K562 (cell line): ENCODE data around the gene GRK3. TPM values are rescaled to one million over a fixed set of nuclear protein-coding genes. Genes with fewer than 3 reads are reported as not detected.

Experiments
- ATAC-seq: fragments of 200-7000 bp; cut with Tn5 transposase; 3 replicates; pipeline ENCODE4 v1.9.1; 2020; ENCODE audit warnings: moderate library complexity
- BruUV-seq: library from RNA; stranded (reverse); fragments of 400-500 nt; replicated peaks from 2 replicates; lab custom pipeline; 2021; lab: Mats Ljungman, UMichigan
- CTCF ChIA-PET: fragments of 300-600 bp; formaldehyde crosslinking; extraction: SDS; loops from one replicate; lab custom pipeline; 2021; ENCODE audit warnings: low intra/inter-chr PET ratio; lab: Yijun Ruan, JAX
- POLR2A ChIA-PET: fragments of 300-600, 350-650 bp; sonication (Branson Sonifier 250); formaldehyde crosslinking; extraction: SDS; loops from one replicate; lab custom pipeline; 2021; ENCODE audit warnings: antibody characterized with exemption, inconsistent platforms; lab: Yijun Ruan, JAX
- DNase-seq, 4 experiments: peaks; one replicate each; pipeline versions ENCODE4 v3.0.0 to v3.0.0-alpha.2; 2011 to 2018; ENCODE audit warnings: low spot score in 3 of 4, mixed read lengths in 3 of 4; ENCODE audit errors: extremely low read depth in 1 of 4
- FAIRE-seq: peaks from 2 replicates; lab custom pipeline; 2011; peaks lifted over from hg19 to GRCh38; lab: Jason Lieb, UNC
- H2AFZ ChIP-seq: 2 replicates; pipeline ENCODE4 v1.6.0; 2011; ENCODE audit warnings: low read depth, low read length, control low read depth, inconsistent platforms
- H3K27ac ChIP-seq: fragments of 200-600 bp; 3 replicates; pipeline ENCODE4 v1.8.0; 2011; ENCODE audit warnings: low read depth, mild to moderate bottlenecking, control low read depth, inconsistent platforms, low read length, moderate library complexity, mixed read lengths; ENCODE audit errors: extremely low read depth
- H3K27me3 ChIP-seq, 2 experiments: fragments of 300-600 bp in 1 of 2; 2 replicates in 1 of 2; 3 replicates in 1 of 2; pipeline versions ENCODE4 v1.6.0 to v1.8.0; 2011; ENCODE audit warnings: inconsistent platforms in 2 of 2, low read length in 2 of 2, mild to moderate bottlenecking in 1 of 2, mixed read lengths in 1 of 2, moderate library complexity in 1 of 2; ENCODE audit not compliant: control insufficient read depth in 2 of 2, insufficient read depth in 2 of 2
- H3K36me3 ChIP-seq: fragments of 300-600 bp; 3 replicates; pipeline ENCODE4 v1.8.0; 2011; ENCODE audit warnings: mild to moderate bottlenecking, low read length, inconsistent platforms; ENCODE audit not compliant: control insufficient read depth, insufficient read depth
- H3K4me1 ChIP-seq, 2 experiments: fragments of 200-600 bp in 1 of 2; replicated peaks in 1 of 2; 2 replicates in 1 of 2; 3 replicates in 1 of 2; pipeline versions ENCODE4 v1.5.1 to v1.8.0; 2011; ENCODE audit warnings: inconsistent platforms in 2 of 2, low read length in 2 of 2, mild to moderate bottlenecking in 1 of 2, mixed read lengths in 1 of 2, moderate library complexity in 1 of 2; ENCODE audit not compliant: control insufficient read depth in 2 of 2, insufficient read depth in 2 of 2
- H3K4me2 ChIP-seq: 2 replicates; pipeline ENCODE4 v1.6.1; 2011; ENCODE audit warnings: low read length, control low read depth, inconsistent platforms, mixed read lengths; ENCODE audit not compliant: insufficient read depth
- H3K4me3 ChIP-seq: fragments of 200-600 bp; sonication (generic), shearing (Covaris generic); 2 replicates; pipeline ENCODE4 v1.5.1; 2016; ENCODE audit warnings: control low read depth, inconsistent platforms
- H3K79me2 ChIP-seq: fragments of 200-600 bp; 3 replicates; pipeline ENCODE4 v1.8.0; 2011; ENCODE audit warnings: low read length, inconsistent platforms; ENCODE audit not compliant: control insufficient read depth, insufficient read depth
- H3K9ac ChIP-seq, 2 experiments: 2 replicates each; pipeline versions ENCODE4 v1.6.0 to v1.6.1; 2011; ENCODE audit warnings: low read depth in 2 of 2, low read length in 2 of 2, control low read depth in 1 of 2, inconsistent platforms in 1 of 2, mild to moderate bottlenecking in 1 of 2, mixed read lengths in 1 of 2; ENCODE audit not compliant: insufficient read depth in 1 of 2
- H3K9me1 ChIP-seq: one replicate; pipeline ENCODE4 v1.6.0; 2011; ENCODE audit warnings: inconsistent platforms, mild to moderate bottlenecking, low read length, moderate library complexity; ENCODE audit not compliant: control insufficient read depth, insufficient read depth
- H3K9me3 ChIP-seq: replicated peaks from 2 replicates; pipeline ENCODE4 v1.5.1; 2011; ENCODE audit warnings: low read depth, low read length, inconsistent platforms; ENCODE audit not compliant: control insufficient read depth, insufficient read depth
- H4K20me1 ChIP-seq: replicated peaks from 2 replicates; pipeline ENCODE4 v1.6.1; 2011; ENCODE audit warnings: low read length, inconsistent platforms, mixed read lengths; ENCODE audit not compliant: control insufficient read depth, insufficient read depth
- CEBPB ChIP-seq: fragments of 450-650 bp; IDR thresholded peaks from 2 replicates; pipeline ENCODE4 v1.6.1; 2016; ENCODE audit warnings: missing genetic modification characterization, missing compliant biosample characterization
- ESRRA ChIP-seq: fragments of 450-650 bp; IDR thresholded peaks from 2 replicates; pipeline ENCODE4 v1.6.1; 2014; ENCODE audit warnings: low read depth, mild to moderate bottlenecking, moderate library complexity, borderline replicate concordance
- GTF2E2 ChIP-seq: fragments of 200-800 bp; sonication (Bioruptor generic); IDR thresholded peaks from 2 replicates; pipeline ENCODE4 v1.6.1; 2016; ENCODE audit warnings: missing genetic modification characterization, missing compliant biosample characterization
- HDAC2 ChIP-seq: fragments of 450-650 bp; IDR thresholded peaks from 2 replicates; pipeline ENCODE4 v1.6.1; 2016; ENCODE audit warnings: mild to moderate bottlenecking
- KHSRP ChIP-seq: fragments of 450-650 bp; IDR thresholded peaks from 2 replicates; pipeline ENCODE4 v1.6.1; 2017
- NBN ChIP-seq: fragments of 450-650 bp; IDR thresholded peaks from 2 replicates; pipeline ENCODE4 v1.6.1; 2016; ENCODE audit warnings: low read depth, mild to moderate bottlenecking
- SRF ChIP-seq, 2 experiments: fragments of 250-450, 450-650 bp in 1 of 2; sonication (Bioruptor Pico) in 1 of 2; sonication (generic) in 1 of 2; formaldehyde crosslinking; IDR thresholded peaks; 2 replicates each; pipeline versions ENCODE4 v1.5.0 to v1.5.1; 2020 to 2022; ENCODE audit warnings: mild to moderate bottlenecking in 1 of 2, missing genetic modification reagents in 1 of 2
- TBP ChIP-seq: optimal IDR thresholded peaks from 2 replicates; pipeline ENCODE3; 2011; ENCODE audit warnings: low read depth, low read length, improper control_type of control experiment
- TSHZ1 ChIP-seq: fragments of 250-450 bp; sonication (Bioruptor Pico); IDR thresholded peaks from 2 replicates; pipeline ENCODE4 v1.4.0; 2020; ENCODE audit warnings: mild to moderate bottlenecking, moderate library complexity
- ZNF407 ChIP-seq: fragments of 450-650 bp; IDR thresholded peaks from 2 replicates; pipeline ENCODE4 v1.6.1; 2016; ENCODE audit warnings: low read depth
- WGBS: fragments of 100-300 bp; shearing (Covaris generic); methylation state at CpG from one replicate; pipeline ENCODE4 v1.1.6; 2016; ENCODE audit warnings: low coverage, mixed read lengths; ENCODE audit not compliant: insufficient coverage; ENCODE audit errors: missing lambda C conversion rate; 5-methylcytosine and 5-hydroxymethylcytosine counted together
- in situ Hi-C: fragments of 300-500 bp; cut with MboI; formaldehyde crosslinking; loops from 4 replicates; pipeline ENCODE4 v1.15.0; 2018; ENCODE audit warnings: inconsistent platforms, mixed read lengths
- intact Hi-C: fragments of 100-400 bp; cut with micrococcal nuclease; formaldehyde crosslinking; loops from 2 replicates; pipeline ENCODE4 v1.14.2; 2022
- polyA plus RNA-seq, 8 experiments: library from polyadenylated mRNA; depleted of rRNA in 4 of 8; stranded (reverse) in 5 of 8; unstranded in 3 of 8; fragments of >200 nt; fragmentation: Nextera tagmentation in 2 of 8; fragmentation: Illumina TruSeq in 1 of 8; extraction: Ambion mirVana in 2 of 8; extraction: Trizol in 1 of 8; gene quantifications; 2 replicates each; pipeline versions ENCODE4 v1.2.1 to v1.2.3, GENCODE V29; 2011 to 2014; ENCODE audit warnings: inconsistent platforms in 1 of 8, missing spikeins in 1 of 8
- total RNA-seq, 7 experiments: library from RNA; depleted of rRNA in 6 of 7; stranded (reverse); fragments of >200 nt in 6 of 7; fragmentation: Illumina TruSeq in 2 of 7; extraction: Trizol in 2 of 7; gene quantifications; 2 replicates each; pipeline versions ENCODE4 v1.2.1 to v1.2.3, GENCODE V29; 2011 to 2021; ENCODE audit warnings: low replicate concordance in 1 of 7

Gene GRK3
- total and polyA plus RNA-seq, 9 of the 15 experiments (the other 6 are each of a cell fraction or from before 2014, with no cell fraction given): 1.4 to 7.6 (median 3.6) TPM

GRCh38 chr22:25760848-25761595, 196.5 kb downstream of the GRK3 start:
- Histone ChIP-seq H3K36me3 (peaks cover 33% of the 10 kb centered on the region; the same call in 2 of the 3 replicates), H4K20me1 (peaks cover 16% of the 10 kb centered on the region; the same call in 1 of the 2 replicates), H3K4me1 (peaks cover 22% of the 10 kb centered on the region in 2 experiments; a peak in 4 of 5 replicates), H3K9me1 (no peaks in the 10 kb centered on the region), H3K4me2 (no peak overlapping the region), H3K79me2 (no peaks in the 10 kb centered on the region), H2AFZ (no peak overlapping the region), H3K27me3 (no peaks in the 10 kb centered on the region), H3K9me3 (peaks cover 4% of the 10 kb centered on the region; the same call in 1 of the 2 replicates), H3K27ac (no peak overlapping the region), H3K9ac (no peak overlapping the region; a peak in 1 of 4 replicates), H3K4me3 (no peak overlapping the region)
- 82% methylated on average over 8 of the region's 15 CpGs for WGBS
- intact Hi-C loops: loop anchor here (2.0 to 5.0 kb wide), 2 partner anchors 18 to 34 kb away; partner anchors contain the start of gene MYO18B
- DNase-seq: no peak
- ChIA-PET POLR2A (interaction anchor here (1.2 to 6.2 kb wide), 3 partner anchors 8 to 16 kb away, joined by 4 to 51 read pairs (median 5); no protein-coding TSS in a partner anchor), CTCF (no interaction called here)
- no peak for ATAC-seq
- no peak for FAIRE-seq
- BruUV-seq: no TSS peak
- in situ Hi-C loops: no loop called here
- TF ChIP-seq ZNF407 (no peak), GTF2E2 (tag) (no peak), KHSRP (no peak), HDAC2 (no peak), TSHZ1 (CRISPR knock-in tag) (no peak), SRF (CRISPR knock-in tag; IDR thresholded peaks at IDR 0.05) (no peak), ESRRA (no peak), CEBPB (tag) (no peak), TBP (no peak), NBN (no peak)
